K562 (cell line): ENCODE measurements around the gene PRXL2A. TPM values are rescaled to one million over a fixed set of nuclear protein-coding genes. Genes with fewer than 3 reads are reported as not detected.

Source experiments
- AFF4 ChIP-seq: sonication (generic); formaldehyde crosslinking; IDR thresholded peaks from 2 replicates; pipeline ENCODE4 v1.8.0; 2023; ENCODE audit warnings: mild to moderate bottlenecking, missing genetic modification reagents
- CLOCK ChIP-seq: fragments of 250-450 bp; sonication (Bioruptor Pico); IDR thresholded peaks from 2 replicates; pipeline ENCODE4 v1.4.0; 2020; ENCODE audit warnings: mild to moderate bottlenecking, moderate library complexity, borderline replicate concordance
- ESRRB ChIP-seq: fragments of 250-450 bp; sonication (Bioruptor Pico); IDR thresholded peaks from 2 replicates; pipeline ENCODE4 v1.5.0; 2020; ENCODE audit warnings: mild to moderate bottlenecking, moderate library complexity, borderline replicate concordance
- GTF2F1 ChIP-seq: IDR thresholded peaks from 2 replicates; pipeline ENCODE4 v1.6.1; 2011; ENCODE audit warnings: low read depth, low read length, improper control_type of control experiment
- HOXB6 ChIP-seq: fragments of 250-450 bp; sonication (Bioruptor Pico); IDR thresholded peaks from 2 replicates; pipeline ENCODE4 v1.5.1; 2022; ENCODE audit warnings: mild to moderate bottlenecking, borderline replicate concordance
- HSF4 ChIP-seq: fragments of 250-450 bp; sonication (Bioruptor Pico); IDR thresholded peaks from 2 replicates; pipeline ENCODE4 v2.1.2; 2022; ENCODE audit warnings: mild to moderate bottlenecking, moderate library complexity, borderline replicate concordance
- KDM5B ChIP-seq: fragments of 200-600 bp; sonication (generic); IDR thresholded peaks from 2 replicates; pipeline ENCODE4 v1.6.1; 2012; ENCODE audit warnings: low read depth, mild to moderate bottlenecking, moderate library complexity, low read length, control low read depth, inconsistent platforms; ENCODE audit not compliant: insufficient replicate concordance
- MCM2 ChIP-seq: fragments of 450-650 bp; IDR thresholded peaks from 2 replicates; pipeline ENCODE4 v1.6.1; 2017; ENCODE audit warnings: low read depth, mild to moderate bottlenecking
- MCM5 ChIP-seq: fragments of 450-650 bp; IDR thresholded peaks from 2 replicates; pipeline ENCODE4 v1.6.1; 2016; ENCODE audit warnings: low read depth
- RCOR1 ChIP-seq, 2 experiments: IDR thresholded peaks; 2 replicates each; pipeline ENCODE4 v1.6.1; 2012; ENCODE audit warnings: low read depth in 2 of 2, low read length in 2 of 2, borderline replicate concordance in 1 of 2, improper control_type of control experiment in 1 of 2
- STAT5A ChIP-seq: IDR thresholded peaks from 2 replicates; pipeline ENCODE4 v1.6.1; 2012; ENCODE audit warnings: low read length, inconsistent platforms, borderline replicate concordance
- TEAD1 ChIP-seq, 2 experiments: fragments of 450-650 bp in 1 of 2; sonication (generic) in 1 of 2; formaldehyde crosslinking; IDR thresholded peaks; 2 replicates each; pipeline versions ENCODE4 v1.4.0 to v1.8.0; 2020 to 2022; ENCODE audit warnings: mild to moderate bottlenecking in 2 of 2, missing genetic modification reagents in 1 of 2
- ZBTB5 ChIP-seq: fragments of 450-650 bp; IDR thresholded peaks from 2 replicates; pipeline ENCODE4 v1.6.1; 2017; ENCODE audit warnings: antibody characterized with exemption
- ZC3H8 ChIP-seq: fragments of 450-650 bp; IDR thresholded peaks from 2 replicates; pipeline ENCODE4 v1.6.1; 2017
- ZNF239 ChIP-seq: fragments of 250-450 bp; sonication (Bioruptor Pico); IDR thresholded peaks from 2 replicates; pipeline ENCODE4 v1.4.0; 2020; ENCODE audit warnings: mild to moderate bottlenecking
- ZNF57 ChIP-seq: fragments of 450-650 bp; formaldehyde crosslinking; IDR thresholded peaks from 2 replicates; pipeline ENCODE4 v1.4.0; 2020; ENCODE audit warnings: mild to moderate bottlenecking, moderate library complexity
- ZNF655 ChIP-seq: fragments of 250-450 bp; sonication (Bioruptor Pico); IDR thresholded peaks from 2 replicates; pipeline ENCODE4 v1.5.0; 2021
- ZNF764 ChIP-seq: fragments of 250-450 bp; sonication (Bioruptor Pico); IDR thresholded peaks from 2 replicates; pipeline ENCODE4 v1.4.0; 2020; ENCODE audit warnings: low read depth, mild to moderate bottlenecking, moderate library complexity
- polyA plus RNA-seq, 8 experiments: library from polyadenylated mRNA; depleted of rRNA in 4 of 8; stranded (reverse) in 5 of 8; unstranded in 3 of 8; fragments of >200 nt; fragmentation: Nextera tagmentation in 2 of 8; fragmentation: Illumina TruSeq in 1 of 8; extraction: Ambion mirVana in 2 of 8; extraction: Trizol in 1 of 8; gene quantifications; 2 replicates each; pipeline versions ENCODE4 v1.2.1 to v1.2.3, GENCODE V29; 2011 to 2014; ENCODE audit warnings: inconsistent platforms in 1 of 8, missing spikeins in 1 of 8
- total RNA-seq, 7 experiments: library from RNA; depleted of rRNA in 6 of 7; stranded (reverse); fragments of >200 nt in 6 of 7; fragmentation: Illumina TruSeq in 2 of 7; extraction: Trizol in 2 of 7; gene quantifications; 2 replicates each; pipeline versions ENCODE4 v1.2.1 to v1.2.3, GENCODE V29; 2011 to 2021; ENCODE audit warnings: low replicate concordance in 1 of 7

The PRXL2A gene
- total and polyA plus RNA-seq, 9 of the 15 experiments (the other 6 are each of a cell fraction or from before 2014, with no cell fraction given) = 0.14 to 1.2 (median 0.75) TPM

- no peak for TF ChIP-seq ZBTB5
- no peak for TF ChIP-seq ESRRB (CRISPR knock-in tag)
- TF ChIP-seq STAT5A = no peak
- TF ChIP-seq CLOCK = no peak
- TF ChIP-seq ZC3H8 = no peak
- TF ChIP-seq HOXB6 = no peak
- 0 out of 2 replicates have a peak, but pooled peaks have one; percentile 73 for TF ChIP-seq AFF4 (CRISPR knock-in tag)
- no peak for TF ChIP-seq KDM5B
- TF ChIP-seq ZNF655 (CRISPR knock-in tag) = no peak
- TF ChIP-seq ZNF239 (CRISPR knock-in tag) = no peak
- no peak for TF ChIP-seq HSF4
- no peak for TF ChIP-seq ZNF57 (CRISPR knock-in tag)
- TF ChIP-seq RCOR1 (IDR thresholded peaks at IDR 0.05; ENCODE audit: borderline replicate concordance in 1 of 2, low read depth in 2 of 2, low read length in 2 of 2) = peak; percentile 36 to 75; a peak in 2 of 4 replicates
- no peak for TF ChIP-seq MCM2
- no peak for TF ChIP-seq ZNF764 (CRISPR knock-in tag)
- no peak for TF ChIP-seq GTF2F1
- TF ChIP-seq TEAD1 (CRISPR knock-in tag; IDR thresholded peaks at IDR 0.05) = no peak
- no peak for TF ChIP-seq MCM5
These were observed 50.9 kb downstream of the PRXL2A start (continued) for GRCh38 chr10:80459047-80459865.
